ENCODE data around the gene TAP1. TPM values are rescaled to one million over a fixed set of nuclear protein-coding genes. Genes with fewer than 3 reads are reported as not detected.

The TAP1 gene, protein sequence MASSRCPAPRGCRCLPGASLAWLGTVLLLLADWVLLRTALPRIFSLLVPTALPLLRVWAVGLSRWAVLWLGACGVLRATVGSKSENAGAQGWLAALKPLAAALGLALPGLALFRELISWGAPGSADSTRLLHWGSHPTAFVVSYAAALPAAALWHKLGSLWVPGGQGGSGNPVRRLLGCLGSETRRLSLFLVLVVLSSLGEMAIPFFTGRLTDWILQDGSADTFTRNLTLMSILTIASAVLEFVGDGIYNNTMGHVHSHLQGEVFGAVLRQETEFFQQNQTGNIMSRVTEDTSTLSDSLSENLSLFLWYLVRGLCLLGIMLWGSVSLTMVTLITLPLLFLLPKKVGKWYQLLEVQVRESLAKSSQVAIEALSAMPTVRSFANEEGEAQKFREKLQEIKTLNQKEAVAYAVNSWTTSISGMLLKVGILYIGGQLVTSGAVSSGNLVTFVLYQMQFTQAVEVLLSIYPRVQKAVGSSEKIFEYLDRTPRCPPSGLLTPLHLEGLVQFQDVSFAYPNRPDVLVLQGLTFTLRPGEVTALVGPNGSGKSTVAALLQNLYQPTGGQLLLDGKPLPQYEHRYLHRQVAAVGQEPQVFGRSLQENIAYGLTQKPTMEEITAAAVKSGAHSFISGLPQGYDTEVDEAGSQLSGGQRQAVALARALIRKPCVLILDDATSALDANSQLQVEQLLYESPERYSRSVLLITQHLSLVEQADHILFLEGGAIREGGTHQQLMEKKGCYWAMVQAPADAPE
- total RNA-seq, result 65.0 and 67.2 TPM in 2 replicates

DNA sequence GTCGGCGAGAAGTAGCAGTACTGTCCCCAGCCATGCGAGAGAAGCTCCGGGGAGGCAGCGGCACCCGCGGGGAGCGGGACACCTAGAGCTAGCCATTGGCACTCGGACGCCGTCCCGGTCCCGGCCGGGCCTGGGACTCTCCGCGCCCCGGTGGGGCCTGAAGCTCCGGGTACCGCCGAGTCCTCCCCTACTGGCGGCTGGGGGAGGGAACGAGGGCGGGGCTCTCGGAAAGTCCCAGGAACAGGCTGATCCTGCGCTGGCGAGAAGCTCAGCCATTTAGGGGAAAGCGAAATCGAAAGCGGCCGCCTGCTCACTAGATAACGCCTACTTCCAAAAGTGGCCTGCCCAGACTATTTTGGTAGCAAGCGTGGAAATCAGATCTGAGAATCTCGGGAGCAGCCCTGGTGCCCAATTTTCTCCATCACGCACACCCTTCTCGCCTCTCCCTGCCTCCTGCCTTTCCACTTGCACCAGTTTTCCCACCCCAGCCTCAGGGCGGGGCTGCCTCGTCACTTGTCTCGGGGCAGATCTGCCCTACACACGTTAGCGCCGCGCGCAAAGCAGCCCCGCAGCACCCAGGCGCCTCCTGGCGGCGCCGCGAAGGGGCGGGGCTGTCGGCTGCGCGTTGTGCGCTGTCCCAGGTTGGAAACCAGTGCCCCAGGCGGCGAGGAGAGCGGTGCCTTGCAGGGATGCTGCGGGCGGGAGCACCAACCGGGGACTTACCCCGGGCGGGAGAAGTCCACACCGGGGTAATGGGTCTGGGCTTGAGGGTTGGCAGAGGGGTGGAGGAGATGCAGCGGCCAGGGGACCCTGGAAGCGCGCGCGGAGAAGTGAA lies at the start of gene TAP1, which contains the start of gene PSMB9:
Gene TAP1 (minus strand): TSS at position 164 of the 835 bp plus-strand sequence. CDS start 68 bp downstream, at position 96.
Gene PSMB9 (plus strand): TSS at position 652 of the 835 bp plus-strand sequence. CDS start 38 bp downstream, at position 690.

DNA sequence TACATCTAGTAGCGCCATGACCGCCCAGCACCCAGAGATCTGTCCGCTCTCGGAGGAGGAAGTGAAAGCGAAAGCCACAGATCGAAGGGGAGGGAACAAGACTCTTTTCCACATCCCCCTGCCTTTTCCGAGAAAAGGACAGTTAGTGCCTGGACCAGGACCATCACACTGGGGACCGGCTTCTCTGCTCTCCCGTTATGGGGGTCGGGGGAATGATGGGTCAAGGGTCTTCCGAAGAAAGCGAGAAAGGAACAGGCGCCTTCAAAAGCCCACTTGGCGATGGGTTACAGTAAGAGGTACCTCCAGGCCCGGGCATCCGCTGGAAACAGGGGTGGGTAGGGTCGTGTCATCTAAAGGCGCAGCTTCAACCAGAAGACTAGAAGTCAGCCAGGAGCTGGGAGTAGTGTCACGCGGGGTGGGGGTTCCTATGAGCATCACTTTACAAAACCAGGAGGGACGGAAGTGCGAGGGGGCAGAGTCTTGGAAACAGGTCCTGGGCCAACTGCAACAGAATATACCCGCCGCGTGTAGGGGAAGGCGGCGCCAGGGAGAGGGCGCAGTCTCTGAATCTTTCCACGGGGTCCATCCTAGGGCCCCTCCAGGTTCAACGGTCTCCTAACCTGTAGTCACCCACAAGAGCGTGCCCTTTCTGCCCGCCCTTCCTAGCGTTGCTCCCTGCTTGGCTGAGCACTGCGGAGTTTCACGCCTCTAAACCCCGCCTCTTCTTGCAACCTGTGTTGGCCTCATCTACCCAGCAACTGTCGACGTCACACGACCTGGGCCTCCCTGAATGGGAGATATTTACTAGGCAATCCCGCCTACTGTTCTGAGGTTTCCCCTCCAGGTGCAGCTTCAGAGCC lies 9.3 kb downstream of the TAP1 start, which contains the start of gene PSMB8:
Gene PSMB8 (minus strand): TSS at position 69 of the 860 bp plus-strand sequence. CDS start 51 bp downstream, at position 18.

DNA sequence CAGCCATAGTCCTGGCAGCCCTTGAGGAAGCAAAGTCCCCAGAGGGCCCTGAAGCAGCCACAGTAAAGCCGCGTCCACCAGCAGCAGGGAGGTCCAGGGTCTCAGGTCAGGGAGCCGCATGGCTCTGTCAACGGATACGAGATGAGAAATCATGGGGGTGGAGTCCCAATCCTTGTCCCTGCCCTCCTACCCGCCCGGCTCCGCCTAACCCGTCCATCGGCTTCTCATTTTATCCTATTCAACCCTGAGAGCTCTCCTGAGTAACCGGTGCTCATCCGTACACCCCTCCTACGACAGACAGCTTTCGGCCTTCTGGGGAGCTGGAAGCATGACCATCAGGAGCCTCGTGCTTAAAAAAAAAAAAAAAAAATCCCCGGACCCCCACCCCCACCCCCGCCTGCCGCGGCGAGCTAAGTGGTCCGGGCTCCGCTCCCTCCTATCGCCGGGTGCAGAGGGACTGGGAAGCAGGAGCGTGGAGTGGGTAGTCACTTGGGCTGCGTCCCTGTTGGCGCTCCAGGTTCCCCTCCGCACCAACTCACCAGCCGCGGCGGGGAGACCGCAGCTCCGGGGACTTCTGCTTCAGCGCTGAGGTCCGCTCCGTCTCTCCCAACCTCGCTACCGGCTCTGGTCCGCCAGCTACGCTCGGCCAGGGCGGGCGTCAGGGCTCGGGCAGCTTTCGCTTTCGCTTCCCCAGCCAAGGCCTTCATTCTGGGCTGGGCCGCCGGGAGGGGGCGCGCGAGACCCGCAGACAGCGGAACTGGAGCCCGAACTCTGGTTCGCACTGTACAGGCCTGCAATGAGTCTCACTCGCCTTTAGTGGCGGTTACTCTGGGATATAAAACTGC lies 15.2 kb downstream of the TAP1 start, which contains the start of gene TAP2:
Gene TAP2 (minus strand): TSS at position 626 of the 845 bp plus-strand sequence. CDS start 506 bp downstream, at position 120.

DNA sequence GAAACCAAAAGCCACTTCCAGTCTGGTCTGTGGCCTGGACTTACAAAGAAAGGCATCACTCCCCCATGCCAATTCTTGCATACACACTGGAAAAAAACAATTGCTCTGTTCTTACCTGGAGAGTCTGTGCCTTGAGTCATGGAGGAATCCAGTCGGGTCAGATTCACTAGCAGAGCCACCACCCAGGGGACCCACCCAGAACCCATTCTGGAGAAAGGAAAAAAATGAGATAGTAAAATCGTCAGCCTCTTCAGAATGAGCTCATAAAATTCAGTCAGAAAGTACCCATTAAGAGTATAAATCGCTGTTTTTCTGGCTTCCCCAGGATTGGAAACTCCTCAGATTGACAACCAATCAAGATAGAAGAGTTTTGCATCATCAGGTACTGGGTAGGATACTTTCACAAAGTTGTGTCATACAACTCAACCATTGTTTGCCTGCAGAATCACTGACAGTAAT lies 36.7 kb downstream of the TAP1 start, which contains the start of gene HLA-DOB:
Gene HLA-DOB (minus strand): TSS at position 257 of the 459 bp plus-strand sequence. CDS start 51 bp downstream, at position 206.

Small RNA genes within 50 kb of the gene (small RNA-seq; reads per million reads assigned to genes)
- gene HLA-Z, result not detected

Other genes with a start within 250 kb of the TAP1 start
- gene HLA-DQA1, start 216.3 kb downstream of the TAP1 start, total RNA-seq, result not detected in 2 replicates
- 0.12 and 0.16 TPM in 2 replicates for gene HLA-DQB1, start 187.0 kb downstream of the TAP1 start, total RNA-seq
- gene HLA-DQA2, start 112.3 kb downstream of the TAP1 start, total RNA-seq, result not detected in 2 replicates
- gene HLA-DQB2, start 90.2 kb downstream of the TAP1 start, total RNA-seq, result not detected in 2 replicates
- gene HLA-DOB, start 36.7 kb downstream of the TAP1 start, total RNA-seq, result 0.32 TPM in 1 of 2 replicates, not detected in the other
- 15.1 and 19.8 TPM in 2 replicates for gene TAP2, start 15.0 kb downstream of the TAP1 start, total RNA-seq
- 59.1 and 69.7 TPM in 2 replicates for gene PSMB8, start 9.7 kb downstream of the TAP1 start, total RNA-seq
- 30.0 and 47.0 TPM in 2 replicates for gene PSMB9, start 488 bp upstream of the TAP1 start, total RNA-seq
- 0.49 and 0.65 TPM in 2 replicates for gene HLA-DMB, start 87.3 kb upstream of the TAP1 start, total RNA-seq
- 5.7 TPM in 2 replicates for gene HLA-DMA, start 99.4 kb upstream of the TAP1 start, total RNA-seq
- gene BRD2, start 114.9 kb upstream of the TAP1 start, total RNA-seq, result 162 and 165 TPM in 2 replicates
- gene HLA-DOA, start 155.9 kb upstream of the TAP1 start, total RNA-seq, result 0.49 and 0.65 TPM in 2 replicates
- 6.7 and 12.2 TPM in 2 replicates for gene HLA-DPA1, start 219.9 kb upstream of the TAP1 start, total RNA-seq
- gene HLA-DPB1, start 222.3 kb upstream of the TAP1 start, total RNA-seq, result 10.9 and 18.3 TPM in 2 replicates

All from hair follicle dermal papilla cell (primary cell).